Measurements from ENCODE around the gene LETMD1.

DNA sequence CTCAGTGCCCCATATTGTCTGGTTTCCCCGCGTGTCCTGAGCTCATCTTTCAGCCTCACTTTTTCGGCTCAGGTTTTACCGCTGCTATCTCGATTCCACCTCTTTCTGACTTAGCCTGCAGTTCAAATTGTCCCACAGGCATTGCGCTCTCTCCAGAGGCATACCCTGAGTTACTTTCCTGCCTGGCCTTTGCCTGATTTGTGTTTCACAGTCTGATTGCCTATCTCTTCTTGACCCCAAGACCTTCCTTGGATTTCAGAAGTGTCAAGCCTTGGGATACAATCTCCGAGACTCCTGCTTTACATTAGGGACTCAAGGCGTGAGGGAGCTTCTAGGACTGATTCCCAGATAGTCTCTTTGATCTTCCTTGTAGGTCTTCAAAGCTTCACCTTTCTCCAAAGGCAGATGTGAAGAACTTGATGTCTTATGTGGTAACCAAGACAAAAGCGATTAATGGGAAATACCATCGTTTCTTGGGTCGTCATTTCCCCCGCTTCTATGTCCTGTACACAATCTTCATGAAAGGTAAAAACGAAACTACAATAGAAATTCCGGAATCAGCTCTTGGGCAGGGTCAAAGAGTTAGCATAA is 629 bp downstream of the LETMD1 start:
- TF ChIP-seq, protein P1, sequence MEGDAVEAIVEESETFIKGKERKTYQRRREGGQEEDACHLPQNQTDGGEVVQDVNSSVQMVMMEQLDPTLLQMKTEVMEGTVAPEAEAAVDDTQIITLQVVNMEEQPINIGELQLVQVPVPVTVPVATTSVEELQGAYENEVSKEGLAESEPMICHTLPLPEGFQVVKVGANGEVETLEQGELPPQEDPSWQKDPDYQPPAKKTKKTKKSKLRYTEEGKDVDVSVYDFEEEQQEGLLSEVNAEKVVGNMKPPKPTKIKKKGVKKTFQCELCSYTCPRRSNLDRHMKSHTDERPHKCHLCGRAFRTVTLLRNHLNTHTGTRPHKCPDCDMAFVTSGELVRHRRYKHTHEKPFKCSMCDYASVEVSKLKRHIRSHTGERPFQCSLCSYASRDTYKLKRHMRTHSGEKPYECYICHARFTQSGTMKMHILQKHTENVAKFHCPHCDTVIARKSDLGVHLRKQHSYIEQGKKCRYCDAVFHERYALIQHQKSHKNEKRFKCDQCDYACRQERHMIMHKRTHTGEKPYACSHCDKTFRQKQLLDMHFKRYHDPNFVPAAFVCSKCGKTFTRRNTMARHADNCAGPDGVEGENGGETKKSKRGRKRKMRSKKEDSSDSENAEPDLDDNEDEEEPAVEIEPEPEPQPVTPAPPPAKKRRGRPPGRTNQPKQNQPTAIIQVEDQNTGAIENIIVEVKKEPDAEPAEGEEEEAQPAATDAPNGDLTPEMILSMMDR (conservative IDR thresholded peaks at IDR 0.05; ENCODE audit: low read length) = no peak
- no peak for TF ChIP-seq EZH2phosphoT487 (IDR thresholded peaks at IDR 0.05; ENCODE audit: borderline replicate concordance, low read depth, low read length)
